ENCODE data around the gene NEURL2. TPM values are rescaled to one million over a fixed set of nuclear protein-coding genes. Genes with fewer than 3 reads are reported as not detected.

Gene NEURL2
- total RNA-seq, 3 donors from 2014 or later, result 7.5 to 9.7 (median 8.8) TPM

DNA sequence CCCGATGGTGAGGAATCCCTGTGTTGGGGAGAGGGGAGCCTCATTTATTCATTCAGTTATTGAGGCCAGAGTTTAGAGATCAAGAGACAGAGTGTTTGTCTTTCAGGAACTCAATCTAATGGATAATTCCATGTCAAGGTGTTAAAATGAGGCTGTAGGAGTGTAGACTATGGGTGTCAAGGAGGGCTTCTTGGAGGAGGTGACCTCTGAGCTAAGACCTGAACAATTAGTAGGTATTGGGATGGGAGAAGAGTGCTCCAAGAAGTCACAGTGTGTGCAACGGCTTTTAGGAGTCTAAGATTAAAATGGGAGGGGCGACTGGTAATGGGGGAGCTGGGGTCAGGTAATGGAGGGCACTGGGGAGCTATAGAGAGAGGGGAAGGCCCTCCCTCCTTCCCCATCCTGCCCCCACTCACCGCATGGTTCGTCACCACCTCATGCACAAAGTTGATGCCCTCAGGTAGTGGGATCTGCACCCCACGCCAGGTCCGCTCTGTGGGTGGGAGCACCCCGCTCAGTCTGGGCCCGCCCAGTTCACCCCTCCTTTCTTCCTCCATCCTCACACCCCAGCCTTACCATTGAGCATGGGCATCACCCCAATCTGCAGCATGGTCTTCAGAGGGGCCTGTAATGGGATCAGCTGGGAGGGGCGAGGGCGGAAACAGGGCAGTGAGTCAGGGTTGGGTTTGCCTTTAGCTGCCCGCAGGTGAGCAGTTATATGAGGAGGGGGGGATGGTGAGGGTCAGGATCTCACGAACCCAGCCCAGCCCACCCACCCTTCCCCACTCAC is 8.2 kb upstream of the NEURL2 start:
- TF ChIP-seq POLR2AphosphoS5 (IDR thresholded peaks at IDR 0.05), result no peak
- TF ChIP-seq, protein P1, sequence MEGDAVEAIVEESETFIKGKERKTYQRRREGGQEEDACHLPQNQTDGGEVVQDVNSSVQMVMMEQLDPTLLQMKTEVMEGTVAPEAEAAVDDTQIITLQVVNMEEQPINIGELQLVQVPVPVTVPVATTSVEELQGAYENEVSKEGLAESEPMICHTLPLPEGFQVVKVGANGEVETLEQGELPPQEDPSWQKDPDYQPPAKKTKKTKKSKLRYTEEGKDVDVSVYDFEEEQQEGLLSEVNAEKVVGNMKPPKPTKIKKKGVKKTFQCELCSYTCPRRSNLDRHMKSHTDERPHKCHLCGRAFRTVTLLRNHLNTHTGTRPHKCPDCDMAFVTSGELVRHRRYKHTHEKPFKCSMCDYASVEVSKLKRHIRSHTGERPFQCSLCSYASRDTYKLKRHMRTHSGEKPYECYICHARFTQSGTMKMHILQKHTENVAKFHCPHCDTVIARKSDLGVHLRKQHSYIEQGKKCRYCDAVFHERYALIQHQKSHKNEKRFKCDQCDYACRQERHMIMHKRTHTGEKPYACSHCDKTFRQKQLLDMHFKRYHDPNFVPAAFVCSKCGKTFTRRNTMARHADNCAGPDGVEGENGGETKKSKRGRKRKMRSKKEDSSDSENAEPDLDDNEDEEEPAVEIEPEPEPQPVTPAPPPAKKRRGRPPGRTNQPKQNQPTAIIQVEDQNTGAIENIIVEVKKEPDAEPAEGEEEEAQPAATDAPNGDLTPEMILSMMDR (IDR thresholded peaks at IDR 0.05), result no peak
- DNase-seq (ENCODE audit: low spot score in 2 of 2), result no peak
- H3K36me3 ChIP-seq, result no peaks in the 10 kb centered on the region
- no peaks in the 10 kb centered on the region for H3K4me1 ChIP-seq
- H3K27me3 ChIP-seq, result no peaks in the 10 kb centered on the region
- H3K27ac ChIP-seq, result no peak overlapping the region
- no peaks in the 10 kb centered on the region for H3K9me3 ChIP-seq
- intact Hi-C loops (cut with DNase I; ENCODE audit: low total_unique reads), result no loop called here
- H3K4me3 ChIP-seq, result no peak overlapping the region

DNA sequence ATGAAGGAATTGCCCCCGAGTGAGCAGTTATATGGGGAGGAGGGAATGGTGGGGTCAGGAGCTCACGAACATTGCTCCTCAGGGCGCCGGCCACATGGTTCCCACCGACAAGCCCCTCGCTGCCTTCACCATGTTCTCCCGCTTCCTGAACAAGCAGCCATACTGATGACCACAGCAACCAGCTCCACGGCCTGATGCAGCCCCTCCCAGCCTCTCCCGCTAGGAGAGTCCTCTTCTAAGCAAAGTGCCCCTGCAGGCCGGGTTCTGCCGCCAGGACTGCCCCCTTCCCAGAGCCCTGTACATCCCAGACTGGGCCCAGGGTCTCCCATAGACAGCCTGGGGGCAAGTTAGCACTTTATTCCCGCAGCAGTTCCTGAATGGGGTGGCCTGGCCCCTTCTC is 7.3 kb upstream of the NEURL2 start:
- no peaks in the 10 kb centered on the region for H3K4me1 ChIP-seq
- no peak overlapping the region for H3K4me3 ChIP-seq
- intact Hi-C loops (cut with DNase I; ENCODE audit: low total_unique reads), result no loop called here
- DNase-seq (ENCODE audit: low spot score in 2 of 2), result no peak
- H3K36me3 ChIP-seq, result no peaks in the 10 kb centered on the region
- no peak overlapping the region for H3K27ac ChIP-seq
- TF ChIP-seq POLR2A (IDR thresholded peaks at IDR 0.05) (no peak), POLR2AphosphoS5 (IDR thresholded peaks at IDR 0.05) (no peak)
- TF ChIP-seq, protein P1 (IDR thresholded peaks at IDR 0.05), result no peak
- H3K27me3 ChIP-seq, result no peaks in the 10 kb centered on the region
- no peaks in the 10 kb centered on the region for H3K9me3 ChIP-seq

DNA sequence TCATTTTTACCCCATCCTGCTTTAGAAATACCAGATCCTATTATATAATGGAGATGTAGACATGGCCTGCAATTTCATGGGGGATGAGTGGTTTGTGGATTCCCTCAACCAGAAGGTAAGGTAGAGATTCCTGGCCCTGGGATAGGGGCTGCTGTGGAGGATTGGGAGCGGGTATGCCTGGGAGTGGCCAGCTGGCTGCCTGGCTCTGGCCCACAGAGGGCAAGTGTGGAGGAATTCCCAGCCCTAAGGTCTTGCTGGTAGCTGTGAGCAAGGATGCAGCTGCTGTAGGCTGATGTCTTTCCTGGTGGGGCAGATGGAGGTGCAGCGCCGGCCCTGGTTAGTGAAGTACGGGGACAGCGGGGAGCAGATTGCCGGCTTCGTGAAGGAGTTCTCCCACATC is 6.7 kb upstream of the NEURL2 start:
- no peaks in the 10 kb centered on the region for H3K4me1 ChIP-seq
- H3K27me3 ChIP-seq, result no peaks in the 10 kb centered on the region
- no peak for DNase-seq (ENCODE audit: low spot score in 2 of 2)
- H3K27ac ChIP-seq, result no peak overlapping the region
- no peaks in the 10 kb centered on the region for H3K9me3 ChIP-seq
- H3K36me3 ChIP-seq, result no peaks in the 10 kb centered on the region
- TF ChIP-seq POLR2AphosphoS5 (IDR thresholded peaks at IDR 0.05), result no peak
- TF ChIP-seq, protein P1 (IDR thresholded peaks at IDR 0.05), result no peak
- TF ChIP-seq POLR2A (IDR thresholded peaks at IDR 0.05), result no peak
- H3K4me3 ChIP-seq, result no peak overlapping the region
- intact Hi-C loops (cut with DNase I; ENCODE audit: low total_unique reads), result no loop called here

DNA sequence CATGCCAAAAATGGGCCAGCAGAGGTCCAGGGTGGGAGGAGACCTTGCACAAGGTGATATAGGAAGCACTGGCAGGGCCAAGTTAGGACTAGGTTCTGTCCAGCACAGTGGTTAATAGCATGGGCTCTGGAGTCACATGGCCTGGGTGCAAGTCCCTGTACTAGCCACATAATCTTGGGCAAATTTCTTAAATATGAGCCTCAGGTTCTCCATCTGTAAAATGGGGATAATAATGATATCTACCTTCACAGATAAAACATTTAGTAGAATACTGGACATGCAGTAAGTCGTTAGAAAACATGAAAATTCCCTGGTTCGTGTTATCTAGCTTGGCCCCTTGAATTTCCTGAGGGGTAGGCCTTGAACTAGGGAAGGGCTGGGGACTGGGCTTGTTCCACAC is 6.3 kb upstream of the NEURL2 start:
- Histone ChIP-seq H3K9me3 (no peaks in the 10 kb centered on the region), H3K4me1 (no peaks in the 10 kb centered on the region), H3K27me3 (no peaks in the 10 kb centered on the region), H3K27ac (no peak overlapping the region), H3K36me3 (no peaks in the 10 kb centered on the region), H3K4me3 (no peak overlapping the region)
- TF ChIP-seq POLR2AphosphoS5 (IDR thresholded peaks at IDR 0.05) (no peak), POLR2A (IDR thresholded peaks at IDR 0.05) (no peak)
- TF ChIP-seq, protein P1 (IDR thresholded peaks at IDR 0.05), result no peak
- intact Hi-C loops (cut with DNase I; ENCODE audit: low total_unique reads), result no loop called here
- no peak for DNase-seq (ENCODE audit: low spot score in 2 of 2)

DNA sequence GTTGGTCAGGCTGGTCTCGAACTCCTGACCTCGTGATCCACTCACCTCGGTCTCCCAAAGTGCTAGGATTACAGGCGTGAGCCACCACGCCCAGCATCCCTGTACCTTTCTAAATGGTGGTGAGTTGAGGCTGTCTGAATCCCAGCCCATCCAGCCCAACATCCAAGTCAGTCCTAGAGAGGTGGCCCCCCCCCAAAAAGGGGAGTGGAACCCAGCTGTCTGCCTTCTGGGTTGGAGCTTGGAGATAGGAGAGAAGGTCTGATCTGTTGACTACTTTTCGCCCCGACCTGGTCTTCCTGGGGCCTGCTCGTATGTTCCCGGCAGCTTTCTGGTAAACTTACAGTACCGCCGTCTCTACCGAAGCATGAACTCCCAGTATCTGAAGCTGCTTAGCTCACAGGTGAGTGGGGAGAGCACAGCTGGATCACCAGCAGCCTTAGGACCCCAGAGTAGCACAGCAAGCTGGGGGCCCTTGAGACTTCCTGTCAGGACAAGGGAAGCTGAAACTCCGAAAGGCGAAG is 5.7 kb upstream of the NEURL2 start:
- Histone ChIP-seq H3K4me3 (no peak overlapping the region), H3K36me3 (no peaks in the 10 kb centered on the region), H3K27me3 (no peaks in the 10 kb centered on the region), H3K4me1 (peaks cover 4 to 6% of the 10 kb centered on the region in 2 donors), H3K27ac (no peak overlapping the region), H3K9me3 (no peaks in the 10 kb centered on the region)
- no peak for TF ChIP-seq POLR2A (IDR thresholded peaks at IDR 0.05)
- no peak for DNase-seq (ENCODE audit: low spot score in 2 of 2)
- intact Hi-C loops (cut with DNase I; ENCODE audit: low total_unique reads), result no loop called here
